ENCODE data around the gene ZNHIT1.

DNA sequence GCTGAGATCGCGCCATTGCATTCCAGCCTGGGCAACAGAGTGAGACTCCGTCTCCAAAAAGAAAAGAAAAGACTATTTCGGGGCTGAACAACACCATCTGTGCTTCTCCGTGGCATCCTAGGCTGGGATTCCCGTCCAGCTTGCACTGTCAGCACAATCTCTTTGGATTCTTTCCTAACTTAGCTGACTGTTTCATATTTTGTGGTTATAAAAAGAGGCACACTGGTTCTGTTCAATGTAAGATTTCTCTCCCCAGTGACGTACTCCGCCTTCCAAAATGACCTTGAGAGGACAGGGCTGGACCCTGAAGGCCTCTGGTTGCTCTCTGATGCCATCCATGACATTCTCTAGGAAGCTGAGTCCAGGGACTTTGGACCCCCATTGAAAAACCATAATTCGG, 8.8 kb downstream of the ZNHIT1 start:
- TF ChIP-seq, protein P1, sequence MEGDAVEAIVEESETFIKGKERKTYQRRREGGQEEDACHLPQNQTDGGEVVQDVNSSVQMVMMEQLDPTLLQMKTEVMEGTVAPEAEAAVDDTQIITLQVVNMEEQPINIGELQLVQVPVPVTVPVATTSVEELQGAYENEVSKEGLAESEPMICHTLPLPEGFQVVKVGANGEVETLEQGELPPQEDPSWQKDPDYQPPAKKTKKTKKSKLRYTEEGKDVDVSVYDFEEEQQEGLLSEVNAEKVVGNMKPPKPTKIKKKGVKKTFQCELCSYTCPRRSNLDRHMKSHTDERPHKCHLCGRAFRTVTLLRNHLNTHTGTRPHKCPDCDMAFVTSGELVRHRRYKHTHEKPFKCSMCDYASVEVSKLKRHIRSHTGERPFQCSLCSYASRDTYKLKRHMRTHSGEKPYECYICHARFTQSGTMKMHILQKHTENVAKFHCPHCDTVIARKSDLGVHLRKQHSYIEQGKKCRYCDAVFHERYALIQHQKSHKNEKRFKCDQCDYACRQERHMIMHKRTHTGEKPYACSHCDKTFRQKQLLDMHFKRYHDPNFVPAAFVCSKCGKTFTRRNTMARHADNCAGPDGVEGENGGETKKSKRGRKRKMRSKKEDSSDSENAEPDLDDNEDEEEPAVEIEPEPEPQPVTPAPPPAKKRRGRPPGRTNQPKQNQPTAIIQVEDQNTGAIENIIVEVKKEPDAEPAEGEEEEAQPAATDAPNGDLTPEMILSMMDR (IDR thresholded peaks at IDR 0.05; ENCODE audit: low read depth, low read length, missing input control) = no peak
- no peak for TF ChIP-seq JUND (IDR thresholded peaks at IDR 0.05)
- TF ChIP-seq SP1 (IDR thresholded peaks at IDR 0.05) = no peak
- TF ChIP-seq YY1 (IDR thresholded peaks at IDR 0.05) = no peak
- no peak for TF ChIP-seq EGR1 (IDR thresholded peaks at IDR 0.05; ENCODE audit: low read depth in 2 of 2)
- TF ChIP-seq, protein P2, sequence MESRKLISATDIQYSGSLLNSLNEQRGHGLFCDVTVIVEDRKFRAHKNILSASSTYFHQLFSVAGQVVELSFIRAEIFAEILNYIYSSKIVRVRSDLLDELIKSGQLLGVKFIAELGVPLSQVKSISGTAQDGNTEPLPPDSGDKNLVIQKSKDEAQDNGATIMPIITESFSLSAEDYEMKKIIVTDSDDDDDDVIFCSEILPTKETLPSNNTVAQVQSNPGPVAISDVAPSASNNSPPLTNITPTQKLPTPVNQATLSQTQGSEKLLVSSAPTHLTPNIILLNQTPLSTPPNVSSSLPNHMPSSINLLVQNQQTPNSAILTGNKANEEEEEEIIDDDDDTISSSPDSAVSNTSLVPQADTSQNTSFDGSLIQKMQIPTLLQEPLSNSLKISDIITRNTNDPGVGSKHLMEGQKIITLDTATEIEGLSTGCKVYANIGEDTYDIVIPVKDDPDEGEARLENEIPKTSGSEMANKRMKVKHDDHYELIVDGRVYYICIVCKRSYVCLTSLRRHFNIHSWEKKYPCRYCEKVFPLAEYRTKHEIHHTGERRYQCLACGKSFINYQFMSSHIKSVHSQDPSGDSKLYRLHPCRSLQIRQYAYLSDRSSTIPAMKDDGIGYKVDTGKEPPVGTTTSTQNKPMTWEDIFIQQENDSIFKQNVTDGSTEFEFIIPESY (IDR thresholded peaks at IDR 0.05) = no peak
- no peak for TF ChIP-seq MAX (IDR thresholded peaks at IDR 0.05)

Measured in liver (tissue), 3 donors.